ENCODE measurements around the gene CCDC3. TPM values are rescaled to one million over a fixed set of nuclear protein-coding genes. Genes with fewer than 3 reads are reported as not detected.

Gene CCDC3
- total RNA-seq, 1 donor from 2014 or later: 86.0 TPM

DNA sequence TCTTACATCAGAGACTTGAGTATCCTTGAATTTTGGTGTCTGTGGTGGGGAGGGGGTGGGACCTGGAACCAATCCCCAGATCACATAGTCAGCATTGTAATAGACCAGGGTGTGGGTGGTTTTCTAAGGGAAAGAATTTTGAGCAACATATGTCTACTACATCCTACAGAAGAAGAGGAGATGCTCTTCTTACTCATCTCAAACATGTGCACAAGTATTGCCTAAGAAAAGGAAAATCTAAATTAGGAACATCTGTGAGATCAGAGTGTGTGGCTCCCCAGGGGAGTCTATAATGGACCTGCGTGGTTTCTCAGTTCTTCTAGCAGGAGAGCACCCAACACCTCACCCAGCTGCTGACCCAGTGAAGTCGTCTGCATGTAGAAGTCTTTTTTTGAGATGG is 148.8 kb downstream of the CCDC3 start:
- no peak overlapping the region for H3K4me3 ChIP-seq
- H3K27ac ChIP-seq: no peak overlapping the region
- no peaks in the 10 kb centered on the region for H3K9me3 ChIP-seq
- no peaks in the 10 kb centered on the region for H3K36me3 ChIP-seq
- H3K4me1 ChIP-seq: peaks cover 2 to 14% of the 10 kb centered on the region in 2 donors
- no peak for DNase-seq (ENCODE audit: low spot score in 2 of 2)
- TF ChIP-seq, protein P1, sequence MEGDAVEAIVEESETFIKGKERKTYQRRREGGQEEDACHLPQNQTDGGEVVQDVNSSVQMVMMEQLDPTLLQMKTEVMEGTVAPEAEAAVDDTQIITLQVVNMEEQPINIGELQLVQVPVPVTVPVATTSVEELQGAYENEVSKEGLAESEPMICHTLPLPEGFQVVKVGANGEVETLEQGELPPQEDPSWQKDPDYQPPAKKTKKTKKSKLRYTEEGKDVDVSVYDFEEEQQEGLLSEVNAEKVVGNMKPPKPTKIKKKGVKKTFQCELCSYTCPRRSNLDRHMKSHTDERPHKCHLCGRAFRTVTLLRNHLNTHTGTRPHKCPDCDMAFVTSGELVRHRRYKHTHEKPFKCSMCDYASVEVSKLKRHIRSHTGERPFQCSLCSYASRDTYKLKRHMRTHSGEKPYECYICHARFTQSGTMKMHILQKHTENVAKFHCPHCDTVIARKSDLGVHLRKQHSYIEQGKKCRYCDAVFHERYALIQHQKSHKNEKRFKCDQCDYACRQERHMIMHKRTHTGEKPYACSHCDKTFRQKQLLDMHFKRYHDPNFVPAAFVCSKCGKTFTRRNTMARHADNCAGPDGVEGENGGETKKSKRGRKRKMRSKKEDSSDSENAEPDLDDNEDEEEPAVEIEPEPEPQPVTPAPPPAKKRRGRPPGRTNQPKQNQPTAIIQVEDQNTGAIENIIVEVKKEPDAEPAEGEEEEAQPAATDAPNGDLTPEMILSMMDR (IDR thresholded peaks at IDR 0.05): no peak
- intact Hi-C loops (cut with DNase I): no loop called here
- no peaks in the 10 kb centered on the region for H3K27me3 ChIP-seq

DNA sequence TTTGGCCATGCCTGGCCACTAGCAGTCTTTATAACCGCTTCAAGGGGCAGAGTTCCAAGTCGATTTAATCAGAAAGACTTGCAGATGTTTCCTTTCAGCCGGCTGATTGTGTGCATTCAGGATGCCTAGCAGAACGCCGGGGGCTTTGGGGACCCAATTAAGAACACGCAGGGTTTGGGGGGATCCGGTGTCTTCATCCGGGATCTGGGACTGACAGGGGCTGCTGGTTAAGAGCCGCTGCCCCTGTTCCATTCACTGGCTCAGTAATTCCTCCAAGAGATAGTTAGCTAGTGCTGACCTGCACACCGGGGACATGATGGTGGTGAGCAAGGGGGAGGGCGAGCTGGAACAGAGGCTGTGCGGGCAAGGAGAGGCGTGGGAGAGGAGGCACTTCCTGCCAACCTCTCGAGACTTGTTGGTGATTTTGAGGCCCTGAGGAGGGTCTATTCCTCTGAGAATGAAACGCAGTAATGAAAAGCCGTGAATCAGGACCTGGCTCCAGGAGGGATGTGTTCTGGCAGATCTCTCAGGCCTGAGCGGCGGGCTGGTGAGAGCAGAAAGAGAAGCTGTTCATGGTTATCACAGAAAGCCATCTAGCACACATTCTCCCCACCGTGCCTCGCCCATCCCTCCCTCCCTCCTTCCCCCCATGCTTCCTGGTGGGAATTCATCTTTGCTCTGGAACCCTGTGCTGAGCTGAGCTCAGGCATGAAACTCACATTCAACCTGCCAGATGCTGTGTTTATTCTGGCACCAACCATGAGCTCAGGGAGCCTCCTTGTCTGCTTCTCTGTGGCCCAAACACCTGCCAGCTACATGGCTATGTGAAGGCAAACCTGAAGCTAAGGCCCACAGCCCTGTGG is 152.0 kb downstream of the CCDC3 start:
- peaks cover 2 to 21% of the 10 kb centered on the region in 2 donors for H3K4me1 ChIP-seq
- no peaks in the 10 kb centered on the region for H3K36me3 ChIP-seq
- DNase-seq (ENCODE audit: low spot score in 2 of 2): no peak
- no peaks in the 10 kb centered on the region for H3K9me3 ChIP-seq
- H3K4me3 ChIP-seq: no peak overlapping the region
- intact Hi-C loops (cut with DNase I): no loop called here
- H3K27ac ChIP-seq: peak overlapping the region in 1 of 2 donors; percentile 11
- TF ChIP-seq, protein P1 (IDR thresholded peaks at IDR 0.05): no peak
- no peaks in the 10 kb centered on the region for H3K27me3 ChIP-seq

DNA sequence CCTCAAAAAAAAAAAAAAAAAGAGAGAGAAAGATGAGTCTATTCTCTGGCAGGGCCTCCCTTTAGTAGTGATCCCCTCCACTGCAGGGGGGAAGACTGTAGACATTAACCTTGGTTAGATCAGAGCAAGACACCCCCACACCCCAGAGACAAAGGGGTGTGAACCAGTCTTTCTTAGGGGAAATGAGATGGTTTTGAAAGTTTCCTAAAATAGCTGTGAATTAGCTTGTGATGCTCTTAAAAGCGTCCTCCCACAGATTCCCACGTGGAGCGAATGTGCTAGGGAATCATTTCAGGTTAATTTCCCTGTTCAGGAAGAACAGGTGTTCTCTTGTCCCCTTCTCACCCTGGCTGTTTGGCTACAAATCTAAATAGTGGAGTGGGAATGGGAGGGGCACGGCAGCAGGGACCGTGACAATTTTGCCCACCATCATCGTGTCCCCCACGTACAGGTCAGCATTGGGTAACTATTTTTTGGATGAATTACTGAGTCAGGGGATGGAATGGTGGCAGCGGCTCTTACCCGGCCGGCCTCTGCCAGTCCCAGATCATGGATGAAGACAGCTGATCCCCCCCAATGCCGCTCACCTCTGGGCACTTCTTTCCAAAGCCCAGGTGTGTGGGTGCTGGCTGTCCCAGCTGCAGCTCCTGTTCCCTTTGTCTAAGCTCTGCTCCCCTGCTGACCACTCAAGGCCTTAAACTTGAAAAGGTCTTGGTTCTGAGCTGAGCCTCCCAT is 152.9 kb downstream of the CCDC3 start:
- no peaks in the 10 kb centered on the region for H3K36me3 ChIP-seq
- peaks cover 2 to 23% of the 10 kb centered on the region in 2 donors for H3K4me1 ChIP-seq
- no peaks in the 10 kb centered on the region for H3K27me3 ChIP-seq
- no peak overlapping the region for H3K4me3 ChIP-seq
- H3K9me3 ChIP-seq: no peaks in the 10 kb centered on the region
- DNase-seq (ENCODE audit: low spot score in 2 of 2): no peak
- TF ChIP-seq, protein P1 (IDR thresholded peaks at IDR 0.05): no peak
- intact Hi-C loops (cut with DNase I): no loop called here
- no peak overlapping the region for H3K27ac ChIP-seq

DNA sequence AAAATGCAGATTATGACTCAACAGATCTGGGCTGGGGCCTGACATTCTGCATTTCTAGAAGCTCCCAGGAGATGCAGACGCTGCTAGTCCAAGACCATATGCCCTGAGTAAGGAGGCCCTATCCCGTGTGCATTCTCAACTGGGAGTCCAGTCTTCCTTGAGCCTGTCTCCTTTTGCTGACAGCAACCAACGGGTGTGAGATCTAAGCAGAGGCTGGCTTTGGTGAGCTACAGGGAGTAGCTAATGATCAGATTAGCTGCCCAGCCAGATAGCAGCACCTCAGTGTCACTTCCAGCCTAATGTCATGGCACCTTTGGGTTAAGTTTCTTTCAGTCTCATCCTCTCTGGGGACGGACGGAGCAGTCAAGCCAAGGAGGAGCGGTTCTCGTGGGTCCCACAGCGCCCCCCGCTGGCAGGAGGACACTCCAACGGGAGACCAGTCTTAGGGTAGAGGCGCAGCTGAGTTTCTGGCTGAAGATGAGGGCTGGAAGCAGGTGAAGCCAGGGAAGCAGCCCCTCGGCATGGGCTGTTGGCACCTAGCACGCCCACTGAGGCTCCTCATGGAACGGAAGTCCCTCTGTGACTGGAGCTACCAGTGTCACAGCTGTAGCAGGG is 154.0 kb downstream of the CCDC3 start:
- no peaks in the 10 kb centered on the region for H3K27me3 ChIP-seq
- intact Hi-C loops (cut with DNase I): no loop called here
- H3K36me3 ChIP-seq: no peaks in the 10 kb centered on the region
- H3K27ac ChIP-seq: no peak overlapping the region
- peaks cover 2 to 23% of the 10 kb centered on the region in 2 donors for H3K4me1 ChIP-seq
- no peak overlapping the region for H3K4me3 ChIP-seq
- TF ChIP-seq, protein P1 (IDR thresholded peaks at IDR 0.05): no peak
- no peak for DNase-seq (ENCODE audit: low spot score in 2 of 2)
- H3K9me3 ChIP-seq: no peaks in the 10 kb centered on the region

DNA sequence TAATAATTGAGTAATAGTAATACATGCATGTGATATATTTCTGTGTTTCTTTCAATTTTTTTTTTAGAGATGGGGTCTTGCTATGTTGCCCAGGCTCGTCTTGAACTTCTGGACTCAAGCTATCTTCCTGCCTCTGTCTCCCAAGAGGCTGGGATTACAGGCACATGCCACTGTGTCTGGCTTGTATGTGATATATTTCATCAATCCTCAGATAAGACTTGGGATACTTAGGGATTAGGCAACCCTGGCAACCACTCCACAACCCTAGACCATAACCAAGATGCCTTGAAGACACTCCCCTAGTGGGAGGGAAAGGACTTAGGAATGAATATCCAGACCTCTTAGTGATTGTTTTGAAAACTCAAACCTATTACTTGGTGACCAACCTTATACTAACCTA is 154.8 kb downstream of the CCDC3 start:
- Histone ChIP-seq H3K4me3 (no peak overlapping the region), H3K4me1 (peaks cover 2 to 23% of the 10 kb centered on the region in 2 donors), H3K36me3 (no peaks in the 10 kb centered on the region), H3K27ac (no peak overlapping the region), H3K27me3 (no peaks in the 10 kb centered on the region), H3K9me3 (no peaks in the 10 kb centered on the region)
- no peak for DNase-seq (ENCODE audit: low spot score in 2 of 2)
- intact Hi-C loops (cut with DNase I): no loop called here
- TF ChIP-seq, protein P1 (IDR thresholded peaks at IDR 0.05): no peak

Other genes starting within 250 kb of the CCDC3 start
- gene OPTN, start 98.5 kb upstream of the CCDC3 start, total RNA-seq: 48.5 TPM
- 0.11 TPM for gene MCM10, start 159.8 kb upstream of the CCDC3 start, total RNA-seq
- gene UCMA, start 232.7 kb upstream of the CCDC3 start, total RNA-seq: not detected